SK-N-SH (cell line): Measurements from ENCODE around the gene PIP5K1B. TPM values are rescaled to one million over a fixed set of nuclear protein-coding genes. Genes with fewer than 3 reads are reported as not detected.

Source experiments
- CTCF ChIA-PET: fragments of 300-600, 350-600 bp; formaldehyde crosslinking; extraction: SDS; loops from one replicate; lab custom pipeline; 2021; lab: Yijun Ruan, JAX
- POLR2A ChIA-PET: fragments of 350-600 bp; sonication (Branson Sonifier 250); formaldehyde crosslinking; extraction: SDS; loops from one replicate; lab custom pipeline; 2020; ENCODE audit warnings: antibody characterized with exemption, inconsistent platforms; lab: Yijun Ruan, JAX
- DNase-seq: peaks from one replicate; pipeline ENCODE4 v3.0.0; 2012
- H2AFZ ChIP-seq: fragments of 200-600 bp; sonication (generic); 2 replicates; pipeline ENCODE4 v1.8.1; 2016; ENCODE audit warnings: antibody characterized with exemption, mild to moderate bottlenecking, low read depth
- H3F3A ChIP-seq: fragments of 200-600 bp; sonication (generic); replicated peaks from 2 replicates; pipeline ENCODE3; 2016; ENCODE audit warnings: antibody characterized with exemption, mild to moderate bottlenecking; ENCODE audit not compliant: insufficient read depth
- H3K27ac ChIP-seq, 2 experiments: fragments of 200-500 bp in 1 of 2; fragments of 200-600 bp in 1 of 2; sonication (Bioruptor generic) in 1 of 2; sonication (generic), shearing (Covaris generic) in 1 of 2; 2 replicates each; pipeline versions ENCODE4 v1.5.1 to v1.6.1; 2014 to 2016; ENCODE audit warnings: low read depth in 2 of 2, inconsistent platforms in 1 of 2, low read length in 1 of 2, mild to moderate bottlenecking in 1 of 2, mixed read lengths in 1 of 2
- H3K27me3 ChIP-seq: fragments of 200-600 bp; sonication (generic), shearing (Covaris generic); 2 replicates; pipeline ENCODE4 v1.6.1; 2016; ENCODE audit warnings: mixed run types; ENCODE audit not compliant: insufficient read depth
- H3K36me3 ChIP-seq, 2 experiments: fragments of 200-500 bp in 1 of 2; fragments of 200-600 bp in 1 of 2; sonication (Bioruptor generic) in 1 of 2; sonication (generic) in 1 of 2; replicated peaks in 1 of 2; 2 replicates each; pipeline versions ENCODE3 to v1.5.1; 2014 to 2016; ENCODE audit warnings: low read length in 1 of 2, mild to moderate bottlenecking in 1 of 2; ENCODE audit not compliant: insufficient read depth in 2 of 2, control insufficient read depth in 1 of 2
- H3K4me1 ChIP-seq, 2 experiments: fragments of 200-500 bp in 1 of 2; fragments of 200-600 bp in 1 of 2; sonication (Bioruptor generic) in 1 of 2; sonication (generic), shearing (Covaris generic) in 1 of 2; 2 replicates each; pipeline versions ENCODE4 v1.5.1 to v1.6.1; 2014 to 2016; ENCODE audit warnings: low read depth in 1 of 2, low read length in 1 of 2, mixed run types in 1 of 2; ENCODE audit not compliant: insufficient read depth in 2 of 2, control insufficient read depth in 1 of 2
- H3K4me2 ChIP-seq: fragments of 200-600 bp; sonication (generic), shearing (Covaris generic); 2 replicates; pipeline ENCODE4 v1.6.1; 2017; ENCODE audit warnings: mixed run types
- H3K4me3 ChIP-seq, 2 experiments: fragments of 200-500 bp in 1 of 2; fragments of 200-600 bp in 1 of 2; sonication (Bioruptor generic) in 1 of 2; sonication (generic), shearing (Covaris generic) in 1 of 2; 2 replicates each; pipeline versions ENCODE4 v1.5.1 to v1.8.1; 2014 to 2016; ENCODE audit warnings: low read depth in 2 of 2, inconsistent platforms in 1 of 2, low read length in 1 of 2, mild to moderate bottlenecking in 1 of 2, mixed read lengths in 1 of 2, moderate library complexity in 1 of 2
- H3K79me2 ChIP-seq: fragments of 200-600 bp; sonication (generic); 2 replicates; pipeline ENCODE4 v1.8.1; 2017; ENCODE audit warnings: mild to moderate bottlenecking; ENCODE audit not compliant: insufficient read depth
- H3K9ac ChIP-seq: fragments of 200-600 bp; sonication (generic); 2 replicates; pipeline ENCODE4 v1.6.1; 2017; ENCODE audit warnings: mixed run types
- H3K9me2 ChIP-seq: fragments of 200-600 bp; sonication (generic); 2 replicates; pipeline ENCODE4 v1.6.1; 2017; ENCODE audit warnings: mixed run types
- H3K9me3 ChIP-seq: fragments of 200-600 bp; sonication (generic); 2 replicates; pipeline ENCODE4 v1.6.1; 2017; ENCODE audit warnings: mixed run types, mild to moderate bottlenecking, moderate library complexity
- H4K20me1 ChIP-seq: fragments of 200-600 bp; sonication (generic); 2 replicates; pipeline ENCODE4 v1.6.1; 2017; ENCODE audit warnings: mild to moderate bottlenecking, mixed run types; ENCODE audit not compliant: insufficient read depth
- CHD2 ChIP-seq: fragments of 150-350 bp; IDR thresholded peaks from 2 replicates; pipeline ENCODE4 v1.6.1; 2018; ENCODE audit warnings: low read length; ENCODE audit not compliant: partially characterized antibody
- FOSL2 ChIP-seq: IDR thresholded peaks from 2 replicates; pipeline ENCODE4 v1.4.0; 2012; ENCODE audit warnings: low read depth, mild to moderate bottlenecking, moderate library complexity, borderline replicate concordance
- JUND ChIP-seq: IDR thresholded peaks from 2 replicates; pipeline ENCODE4 v1.4.0; 2012
- MXI1 ChIP-seq: IDR thresholded peaks from 2 replicates; pipeline ENCODE4 v1.6.1; 2012; ENCODE audit warnings: mild to moderate bottlenecking, low read depth, low read length, improper control_type of control experiment
- NFIC ChIP-seq: IDR thresholded peaks from 2 replicates; pipeline ENCODE4 v1.4.0; 2012; ENCODE audit warnings: borderline replicate concordance
- NRF1 ChIP-seq: IDR thresholded peaks from 2 replicates; pipeline ENCODE4 v1.6.1; 2012; ENCODE audit warnings: low read depth, mild to moderate bottlenecking, low read length
- POLR2AphosphoS5 ChIP-seq: IDR thresholded peaks from 2 replicates; pipeline ENCODE4 v1.6.1; 2012; ENCODE audit warnings: low read depth, low read length
- SIN3A ChIP-seq: IDR thresholded peaks from 2 replicates; pipeline ENCODE4 v1.6.1; 2012; ENCODE audit warnings: low read depth, mild to moderate bottlenecking, low read length, moderate library complexity, borderline replicate concordance
- SMC3 ChIP-seq: IDR thresholded peaks from 2 replicates; pipeline ENCODE4 v1.6.1; 2012; ENCODE audit warnings: low read depth, low read length, improper control_type of control experiment
- TAF1 ChIP-seq: IDR thresholded peaks from 2 replicates; pipeline ENCODE4 v1.6.1; 2012; ENCODE audit warnings: low read depth, mild to moderate bottlenecking, low read length, moderate library complexity, borderline replicate concordance
- TCF12 ChIP-seq: IDR thresholded peaks from 2 replicates; pipeline ENCODE4 v1.4.0; 2012
- TEAD4 ChIP-seq: IDR thresholded peaks from 2 replicates; pipeline ENCODE4 v1.4.0; 2012; ENCODE audit warnings: mild to moderate bottlenecking, borderline replicate concordance; ENCODE audit not compliant: insufficient read depth
- USF1 ChIP-seq: IDR thresholded peaks from 2 replicates; pipeline ENCODE4 v1.4.0; 2012; ENCODE audit warnings: low read depth, borderline replicate concordance
- USF2 ChIP-seq: fragments of 150-350 bp; IDR thresholded peaks from 2 replicates; pipeline ENCODE4 v1.6.1; 2017; ENCODE audit warnings: antibody characterized with exemption, low read length, low read depth, borderline replicate concordance
- WGBS: methylation state at CpG from one replicate; pipeline ENCODE4 v1.1.6; 2017; ENCODE audit warnings: low lambda C conversion rate; 5-methylcytosine and 5-hydroxymethylcytosine counted together
- polyA plus RNA-seq, 3 experiments: library from polyadenylated mRNA; depleted of rRNA; stranded (reverse); fragments of >200 nt; gene quantifications; 2 replicates each; pipeline ENCODE4 v1.2.3, GENCODE V29; 2012
- TF ChIP-seq, protein P1 (sequence below): IDR thresholded peaks from 2 replicates; pipeline ENCODE4 v1.6.1; 2012; ENCODE audit warnings: mild to moderate bottlenecking, low read depth, low read length, moderate library complexity
- TF ChIP-seq, protein P2 (sequence below): fragments of 150-350 bp; IDR thresholded peaks from 2 replicates; pipeline ENCODE4 v1.6.1; 2016; ENCODE audit warnings: mild to moderate bottlenecking, low read depth, low read length
- TF ChIP-seq, protein P3 (sequence below): IDR thresholded peaks from 2 replicates; pipeline ENCODE4; 2012

PIP5K1B gene
- polyA plus RNA-seq, 1 of the 3 experiments (the other 2 are of a cell fraction), result not detected

GRCh38 chr9:69013382-69013727 lies 308.3 kb downstream of the PIP5K1B start:
- no peaks in the 10 kb centered on the region for H3K9me2 ChIP-seq
- no peak overlapping the region for H3K27ac ChIP-seq
- no peak overlapping the region for H3K9ac ChIP-seq
- H3K9me3 ChIP-seq, result no peaks in the 10 kb centered on the region
- H3F3A ChIP-seq, result no peaks in the 10 kb centered on the region
- ChIA-PET POLR2A (no interaction called here), CTCF (interaction anchor here (1.6 kb wide), 1 partner anchor 14 kb away, joined by 4 read pairs; no protein-coding TSS in a partner anchor)
- H2AFZ ChIP-seq, result no peak overlapping the region
- no peak for DNase-seq
- H3K4me1 ChIP-seq, result no peaks in the 10 kb centered on the region
- H4K20me1 ChIP-seq, result no peaks in the 10 kb centered on the region
- no peak overlapping the region for H3K4me3 ChIP-seq
- no peaks in the 10 kb centered on the region for H3K79me2 ChIP-seq
- peaks cover 53% of the 10 kb centered on the region for H3K27me3 ChIP-seq
- TF ChIP-seq, protein P1, sequence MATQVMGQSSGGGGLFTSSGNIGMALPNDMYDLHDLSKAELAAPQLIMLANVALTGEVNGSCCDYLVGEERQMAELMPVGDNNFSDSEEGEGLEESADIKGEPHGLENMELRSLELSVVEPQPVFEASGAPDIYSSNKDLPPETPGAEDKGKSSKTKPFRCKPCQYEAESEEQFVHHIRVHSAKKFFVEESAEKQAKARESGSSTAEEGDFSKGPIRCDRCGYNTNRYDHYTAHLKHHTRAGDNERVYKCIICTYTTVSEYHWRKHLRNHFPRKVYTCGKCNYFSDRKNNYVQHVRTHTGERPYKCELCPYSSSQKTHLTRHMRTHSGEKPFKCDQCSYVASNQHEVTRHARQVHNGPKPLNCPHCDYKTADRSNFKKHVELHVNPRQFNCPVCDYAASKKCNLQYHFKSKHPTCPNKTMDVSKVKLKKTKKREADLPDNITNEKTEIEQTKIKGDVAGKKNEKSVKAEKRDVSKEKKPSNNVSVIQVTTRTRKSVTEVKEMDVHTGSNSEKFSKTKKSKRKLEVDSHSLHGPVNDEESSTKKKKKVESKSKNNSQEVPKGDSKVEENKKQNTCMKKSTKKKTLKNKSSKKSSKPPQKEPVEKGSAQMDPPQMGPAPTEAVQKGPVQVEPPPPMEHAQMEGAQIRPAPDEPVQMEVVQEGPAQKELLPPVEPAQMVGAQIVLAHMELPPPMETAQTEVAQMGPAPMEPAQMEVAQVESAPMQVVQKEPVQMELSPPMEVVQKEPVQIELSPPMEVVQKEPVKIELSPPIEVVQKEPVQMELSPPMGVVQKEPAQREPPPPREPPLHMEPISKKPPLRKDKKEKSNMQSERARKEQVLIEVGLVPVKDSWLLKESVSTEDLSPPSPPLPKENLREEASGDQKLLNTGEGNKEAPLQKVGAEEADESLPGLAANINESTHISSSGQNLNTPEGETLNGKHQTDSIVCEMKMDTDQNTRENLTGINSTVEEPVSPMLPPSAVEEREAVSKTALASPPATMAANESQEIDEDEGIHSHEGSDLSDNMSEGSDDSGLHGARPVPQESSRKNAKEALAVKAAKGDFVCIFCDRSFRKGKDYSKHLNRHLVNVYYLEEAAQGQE, result no peak
- TF ChIP-seq TCF12 (no peak), TEAD4 (no peak), POLR2AphosphoS5 (no peak), TAF1 (no peak), NFIC (no peak), NRF1 (no peak)
- TF ChIP-seq, protein P2, sequence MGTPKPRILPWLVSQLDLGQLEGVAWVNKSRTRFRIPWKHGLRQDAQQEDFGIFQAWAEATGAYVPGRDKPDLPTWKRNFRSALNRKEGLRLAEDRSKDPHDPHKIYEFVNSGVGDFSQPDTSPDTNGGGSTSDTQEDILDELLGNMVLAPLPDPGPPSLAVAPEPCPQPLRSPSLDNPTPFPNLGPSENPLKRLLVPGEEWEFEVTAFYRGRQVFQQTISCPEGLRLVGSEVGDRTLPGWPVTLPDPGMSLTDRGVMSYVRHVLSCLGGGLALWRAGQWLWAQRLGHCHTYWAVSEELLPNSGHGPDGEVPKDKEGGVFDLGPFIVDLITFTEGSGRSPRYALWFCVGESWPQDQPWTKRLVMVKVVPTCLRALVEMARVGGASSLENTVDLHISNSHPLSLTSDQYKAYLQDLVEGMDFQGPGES, result no peak
- TF ChIP-seq, all 33 proteins: peak for 0
- Histone ChIP-seq H3K36me3 (no peaks in the 10 kb centered on the region), H3K4me2 (no peak overlapping the region)
- WGBS, result 64% methylated on average over 15 of the region's 26 CpGs

DNA sequence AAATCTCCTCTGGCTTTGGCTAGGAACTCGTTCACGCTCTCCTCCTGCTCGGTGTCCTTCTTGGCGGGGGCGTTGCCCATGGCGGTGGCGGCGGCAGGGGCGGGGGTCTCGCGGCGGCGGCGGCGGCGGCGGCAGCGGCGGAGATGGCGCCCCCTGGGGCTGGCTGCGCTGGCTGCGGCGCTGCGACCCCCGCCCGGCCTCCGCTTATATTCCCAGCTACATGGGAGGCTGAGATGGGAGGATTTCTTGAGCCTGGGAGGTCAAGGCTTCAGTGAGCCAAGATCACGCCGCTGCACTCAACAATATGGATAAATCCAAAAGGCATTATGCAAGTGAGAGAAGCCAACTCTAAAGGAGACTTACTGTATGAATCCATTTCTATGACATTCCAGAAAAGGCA lies 309.0 kb downstream of the PIP5K1B start, which contains the start of gene PRKACG:
Gene PRKACG (minus strand): TSS at position 101 of the 400 bp plus-strand sequence. CDS start 21 bp downstream, at position 80.
- Histone ChIP-seq H3K4me3 (no peak within 1 kb of the TSS), H3K79me2 (no peaks in the 10 kb centered on the region), H3K27ac (no peak within 1 kb of the TSS), H4K20me1 (no peaks in the 10 kb centered on the region), H3K4me2 (no peak within 1 kb of the TSS), H3K9me3 (no peaks in the 10 kb centered on the region), H3K9me2 (no peaks in the 10 kb centered on the region), H2AFZ (no peak within 1 kb of the TSS), H3K9ac (no peak within 1 kb of the TSS), H3K27me3 (peaks cover 46% of the 10 kb centered on the region), H3K36me3 (no peaks in the 10 kb centered on the region), H3F3A (no peaks in the 10 kb centered on the region), H3K4me1 (no peaks in the 10 kb centered on the region)
- no peak for DNase-seq
- ChIA-PET POLR2A (no interaction called here), CTCF (no interaction called here)
- WGBS, result 69% methylated on average over 11 of the region's 29 CpGs
- TF ChIP-seq POLR2AphosphoS5 (no peak), USF2 (no peak), FOSL2 (no peak), SMC3 (no peak), SIN3A (no peak), CHD2 (no peak), MXI1 (no peak), USF1 (no peak), JUND (no peak)
- TF ChIP-seq, protein P3, sequence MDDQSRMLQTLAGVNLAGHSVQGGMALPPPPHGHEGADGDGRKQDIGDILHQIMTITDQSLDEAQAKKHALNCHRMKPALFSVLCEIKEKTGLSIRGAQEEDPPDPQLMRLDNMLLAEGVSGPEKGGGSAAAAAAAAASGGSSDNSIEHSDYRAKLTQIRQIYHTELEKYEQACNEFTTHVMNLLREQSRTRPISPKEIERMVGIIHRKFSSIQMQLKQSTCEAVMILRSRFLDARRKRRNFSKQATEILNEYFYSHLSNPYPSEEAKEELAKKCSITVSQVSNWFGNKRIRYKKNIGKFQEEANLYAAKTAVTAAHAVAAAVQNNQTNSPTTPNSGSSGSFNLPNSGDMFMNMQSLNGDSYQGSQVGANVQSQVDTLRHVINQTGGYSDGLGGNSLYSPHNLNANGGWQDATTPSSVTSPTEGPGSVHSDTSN, result no peak
- TF ChIP-seq, protein P1, result no peak
